Testis (tissue), 3 donors: ENCODE measurements around the gene C19orf81. TPM values are rescaled to one million over a fixed set of nuclear protein-coding genes. Genes with fewer than 3 reads are reported as not detected.
A peak's percentile ranks its signal among the peaks of the same experiment; 100 is the strongest.

Experiments
- DNase-seq: peaks from one replicate; pipeline ENCODE4 v3.0.0-alpha.2; 2019
- H3K27ac ChIP-seq, 2 donors: fragments of 200-600 bp; sonication (generic); one replicate each; pipeline ENCODE4 v1.5.1; 2019
- H3K27me3 ChIP-seq: fragments of 200-600 bp; sonication (generic); one replicate; pipeline ENCODE4 v1.5.1; 2019
- H3K36me3 ChIP-seq: fragments of 200-600 bp; sonication (generic); one replicate; pipeline ENCODE4 v1.5.1; 2017; ENCODE audit warnings: low read depth; ENCODE audit errors: missing control alignments
- H3K4me1 ChIP-seq: fragments of 200-600 bp; sonication (generic); one replicate; pipeline ENCODE4 v1.5.1; 2019
- H3K4me3 ChIP-seq, 2 donors: fragments of 200-600 bp; sonication (generic); one replicate each; pipeline ENCODE4 v1.5.1; 2017 to 2019
- H3K9me3 ChIP-seq: fragments of 200-600 bp; sonication (generic); one replicate; pipeline ENCODE4 v1.5.1; 2017
- POLR2A ChIP-seq: fragments of 450-650 bp; IDR thresholded peaks from one replicate; pipeline ENCODE4 v1.6.1; 2017; ENCODE audit warnings: antibody characterized with exemption, mild to moderate bottlenecking, moderate library complexity
- WGBS, 2 donors: methylation state at CpG; one replicate each; pipeline ENCODE4 v1.1.5; 2018; 5-methylcytosine and 5-hydroxymethylcytosine counted together
- intact Hi-C: fragments of 100-400 bp; cut with DNase I; formaldehyde crosslinking; loops from one replicate; pipeline ENCODE4 v1.15.1; 2023; ENCODE audit warnings: low total_unique reads
- polyA plus RNA-seq: library from polyadenylated mRNA; stranded (reverse); fragments of 350-450 nt; fragmentation: Illumina TruSeq; extraction: RNeasy Lipid Tissue Mini Kit (QIAGEN cat#74804); gene quantifications from one replicate; pipeline ENCODE4 v1.2.3, GENCODE V29; 2014; ENCODE audit warnings: low read depth, low replicate concordance; ENCODE audit not compliant: insufficient read depth
- total RNA-seq, 2 donors: library from RNA; depleted of rRNA; stranded (reverse); fragments of >200 nt; gene quantifications; one replicate each; pipeline ENCODE4 v1.2.3, GENCODE V29; 2016
- TF ChIP-seq, protein P1 (sequence below), 3 experiments: fragments of 450-650 bp in 2 of 3; fragments of 200-600 bp in 1 of 3; sonication (generic) in 1 of 3; IDR thresholded peaks; one replicate each; pipeline ENCODE4 v1.5.1; 2016 to 2019; ENCODE audit warnings: antibody characterized with exemption in 3 of 3, mild to moderate bottlenecking in 2 of 3, moderate library complexity in 1 of 3

Gene C19orf81
- total and polyA plus RNA-seq, 3 donors from 2014 or later, result 5.4 to 11.7 (median 10.2) TPM

DNA sequence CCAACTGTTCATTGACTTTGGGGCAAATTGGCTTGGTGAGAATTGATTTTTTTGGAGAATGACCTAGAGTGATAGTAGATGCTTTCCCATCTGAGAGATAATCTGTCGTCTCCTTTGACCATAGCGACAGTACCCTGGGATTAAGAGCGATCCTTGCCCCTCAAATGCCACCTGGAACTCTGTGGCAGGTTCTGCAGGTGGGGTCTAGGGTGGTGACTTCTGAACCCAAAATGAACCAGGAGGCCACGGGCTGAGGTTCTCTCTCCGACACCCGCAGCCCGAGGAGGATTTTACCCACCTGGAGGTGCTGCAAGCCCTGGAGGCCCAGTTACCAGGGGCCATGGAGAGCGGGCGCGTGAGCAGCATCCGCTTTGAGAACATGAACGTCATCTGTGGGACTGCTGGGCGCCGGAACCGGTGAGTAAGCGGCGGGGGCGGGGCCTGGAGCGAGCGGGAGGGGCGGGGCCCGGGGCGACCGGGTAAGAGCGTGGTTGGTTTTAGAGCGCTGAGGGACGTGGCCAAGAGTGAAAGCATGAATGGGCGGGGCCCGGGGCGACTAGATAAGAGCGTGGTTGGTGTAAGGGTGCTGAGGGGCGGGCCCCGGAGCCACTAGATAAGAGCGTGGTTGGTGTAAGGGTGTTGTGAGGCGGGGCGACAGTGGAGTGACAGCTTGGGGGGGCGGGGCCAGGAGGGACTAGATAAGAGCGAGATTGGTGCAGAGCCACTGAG is 8.6 kb downstream of the C19orf81 start:
- no peaks in the 10 kb centered on the region for H3K27me3 ChIP-seq
- peaks cover 5% of the 10 kb centered on the region for H3K4me1 ChIP-seq
- intact Hi-C loops, result no loop called here
- no peaks in the 10 kb centered on the region for H3K36me3 ChIP-seq
- WGBS, 2 donors, result 1 to 3% methylated on average over 38 of the region's 38 CpGs
- DNase-seq, result peak; percentile 99
- H3K27ac ChIP-seq, result peak overlapping the region in 1 of 2 donors; percentile 79
- no peaks in the 10 kb centered on the region for H3K9me3 ChIP-seq
- peak overlapping the region; percentile 32 to 50 for H3K4me3 ChIP-seq
- TF ChIP-seq, protein P1, sequence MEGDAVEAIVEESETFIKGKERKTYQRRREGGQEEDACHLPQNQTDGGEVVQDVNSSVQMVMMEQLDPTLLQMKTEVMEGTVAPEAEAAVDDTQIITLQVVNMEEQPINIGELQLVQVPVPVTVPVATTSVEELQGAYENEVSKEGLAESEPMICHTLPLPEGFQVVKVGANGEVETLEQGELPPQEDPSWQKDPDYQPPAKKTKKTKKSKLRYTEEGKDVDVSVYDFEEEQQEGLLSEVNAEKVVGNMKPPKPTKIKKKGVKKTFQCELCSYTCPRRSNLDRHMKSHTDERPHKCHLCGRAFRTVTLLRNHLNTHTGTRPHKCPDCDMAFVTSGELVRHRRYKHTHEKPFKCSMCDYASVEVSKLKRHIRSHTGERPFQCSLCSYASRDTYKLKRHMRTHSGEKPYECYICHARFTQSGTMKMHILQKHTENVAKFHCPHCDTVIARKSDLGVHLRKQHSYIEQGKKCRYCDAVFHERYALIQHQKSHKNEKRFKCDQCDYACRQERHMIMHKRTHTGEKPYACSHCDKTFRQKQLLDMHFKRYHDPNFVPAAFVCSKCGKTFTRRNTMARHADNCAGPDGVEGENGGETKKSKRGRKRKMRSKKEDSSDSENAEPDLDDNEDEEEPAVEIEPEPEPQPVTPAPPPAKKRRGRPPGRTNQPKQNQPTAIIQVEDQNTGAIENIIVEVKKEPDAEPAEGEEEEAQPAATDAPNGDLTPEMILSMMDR (IDR thresholded peaks at IDR 0.05), result no peak
- TF ChIP-seq POLR2A, result no peak

DNA sequence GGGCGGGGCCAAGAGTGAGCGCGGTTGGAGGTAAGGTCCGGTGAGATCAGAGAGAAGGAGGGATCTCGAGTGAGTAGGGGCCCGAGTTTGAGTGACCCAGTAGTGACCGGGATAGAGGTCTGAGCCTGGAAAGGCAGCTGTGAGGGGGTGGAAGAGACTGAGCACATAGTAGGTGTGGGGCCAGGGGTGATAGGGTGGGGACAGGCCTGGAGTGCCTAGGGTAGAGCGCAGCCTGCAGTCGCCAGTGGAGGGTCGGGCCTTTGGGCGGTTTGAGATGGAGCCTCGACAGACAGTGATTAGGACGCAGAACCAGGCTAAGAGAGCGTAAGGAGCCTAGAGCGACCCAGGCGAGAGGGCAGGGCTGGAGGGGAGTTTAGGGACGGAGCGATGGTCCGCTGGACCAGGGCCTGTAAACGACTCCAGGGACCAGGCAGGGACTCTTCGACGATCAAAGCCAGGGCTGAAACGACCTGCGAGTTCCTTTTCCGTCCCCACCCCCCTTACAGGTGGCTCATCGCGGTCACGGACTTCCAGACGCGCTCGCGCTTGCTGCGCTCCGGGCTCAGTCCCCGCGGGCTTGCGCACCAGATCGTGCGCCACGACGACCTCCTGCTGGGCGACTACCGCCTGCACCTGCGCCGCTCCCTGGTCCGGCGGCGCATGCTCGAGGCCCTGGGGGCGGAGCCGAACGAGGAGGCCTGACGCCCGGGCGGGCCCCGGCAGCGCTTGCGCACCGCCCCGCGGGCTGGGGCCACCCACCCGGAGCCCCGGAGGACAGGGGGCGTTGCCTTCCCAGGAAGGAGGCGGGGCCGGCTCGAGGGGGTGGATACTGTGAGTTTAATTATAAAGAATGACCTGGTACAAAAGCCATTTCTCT is 9.4 kb downstream of the C19orf81 start:
- H3K27ac ChIP-seq, result peak overlapping the region; percentile 60 to 79
- H3K27me3 ChIP-seq, result no peaks in the 10 kb centered on the region
- intact Hi-C loops, result no loop called here
- H3K9me3 ChIP-seq, result no peaks in the 10 kb centered on the region
- WGBS, 2 donors, result 1 to 2% methylated on average over 48 to 67 of the region's 67 CpGs
- TF ChIP-seq POLR2A, result no peak
- TF ChIP-seq, protein P1 (IDR thresholded peaks at IDR 0.05), result no peak
- peak overlapping the region; percentile 32 to 50 for H3K4me3 ChIP-seq
- DNase-seq, result peak; percentile 83
- peaks cover 5% of the 10 kb centered on the region for H3K4me1 ChIP-seq
- no peaks in the 10 kb centered on the region for H3K36me3 ChIP-seq

DNA sequence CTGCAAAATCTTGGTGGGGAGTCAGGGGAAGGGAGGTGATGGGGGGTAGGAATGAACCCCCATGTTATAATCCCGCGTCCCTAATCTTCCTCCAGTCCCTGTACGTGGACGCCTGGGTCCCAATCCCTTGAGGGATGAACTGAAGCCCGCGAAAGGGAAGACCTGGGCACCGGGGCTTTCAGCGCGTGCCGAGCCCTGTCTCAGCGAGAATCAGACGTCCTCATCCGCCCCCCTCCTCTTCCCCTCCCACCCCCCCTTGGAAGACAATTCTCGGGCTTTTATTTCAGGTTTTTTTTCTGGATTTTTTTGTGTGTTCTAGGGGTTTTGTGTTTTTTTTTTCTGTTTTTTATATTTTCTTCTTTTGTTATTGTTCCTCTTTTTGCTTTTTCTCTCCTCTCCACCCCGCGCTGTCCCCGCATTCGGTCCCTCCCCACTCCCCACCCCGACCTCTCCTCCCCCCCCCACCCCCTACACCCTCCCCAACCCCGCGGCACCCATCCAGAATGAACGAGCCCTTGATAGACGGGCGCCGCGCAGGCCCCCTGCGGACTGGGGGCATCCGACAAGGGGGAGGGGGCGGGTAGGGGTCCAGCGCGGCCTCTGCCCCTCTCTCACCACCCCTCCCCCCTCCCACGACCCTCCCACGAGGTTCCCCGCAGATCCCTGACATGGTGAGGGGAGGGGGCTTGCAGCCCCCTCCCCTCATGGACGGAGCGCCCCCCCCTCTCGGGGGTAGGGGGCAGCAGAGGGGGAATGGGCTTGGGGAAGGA is 10.3 kb downstream of the C19orf81 start:
- H3K9me3 ChIP-seq, result no peaks in the 10 kb centered on the region
- H3K36me3 ChIP-seq, result no peaks in the 10 kb centered on the region
- no peak overlapping the region for H3K27ac ChIP-seq
- intact Hi-C loops, result no loop called here
- H3K4me3 ChIP-seq, result peak overlapping the region; percentile 32 to 50
- TF ChIP-seq, protein P1 (IDR thresholded peaks at IDR 0.05), result no peak
- no peak for TF ChIP-seq POLR2A
- DNase-seq, result no peak
- no peaks in the 10 kb centered on the region for H3K27me3 ChIP-seq
- WGBS, 2 donors, result 2 to 3% methylated on average over 33 to 34 of the region's 37 CpGs
- peaks cover 5% of the 10 kb centered on the region for H3K4me1 ChIP-seq

DNA sequence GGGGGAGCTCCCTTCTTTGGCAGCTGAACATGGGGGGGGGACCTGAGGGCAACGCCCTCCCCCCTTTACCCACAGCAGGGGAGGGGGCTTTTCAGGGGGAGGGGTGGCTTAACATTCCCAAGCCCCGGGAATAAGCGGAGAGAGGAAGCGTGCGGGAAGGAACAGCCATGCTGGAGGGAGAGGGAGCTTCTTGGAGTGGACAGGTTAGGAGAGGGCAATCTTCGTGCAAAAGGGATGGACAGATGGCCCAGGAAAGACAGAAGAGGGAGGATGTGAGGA is 10.8 kb downstream of the C19orf81 start:
- no peaks in the 10 kb centered on the region for H3K27me3 ChIP-seq
- H3K4me3 ChIP-seq, result no peak overlapping the region
- WGBS, 2 donors, result 27 to 51% methylated on average over 6 of the region's 6 CpGs

More for the DNA sequence above, 10.8 kb downstream of the C19orf81 start:
- intact Hi-C loops, result no loop called here
- Histone ChIP-seq H3K9me3 (no peaks in the 10 kb centered on the region), H3K36me3 (no peaks in the 10 kb centered on the region), H3K27ac (no peak overlapping the region), H3K4me1 (peaks cover 5% of the 10 kb centered on the region)
- no peak for DNase-seq
- TF ChIP-seq POLR2A, result no peak
- TF ChIP-seq, protein P1 (IDR thresholded peaks at IDR 0.05), result no peak
